ENCODE results near the gene WDR73.
A peak's percentile ranks its signal among the peaks of the same experiment; 100 is the strongest.
"Not testable (repeated sequence)": the region's sequence is repeated elsewhere in the genome, so short reads cannot be mapped to it uniquely, and the experiment has no call there.

Gene WDR73

GRCh38 chr15:84643838-84644237, 10.2 kb downstream of the WDR73 start:
- no peak overlapping the region for H3K9ac ChIP-seq
- H3K4me2 ChIP-seq = no peak overlapping the region
- no peaks in the 10 kb centered on the region for H4K20me1 ChIP-seq
- H3K36me3 ChIP-seq = peaks cover 99% of the 10 kb centered on the region
- TF ChIP-seq Cebpa-rat (IDR thresholded peaks at IDR 0.05) = no peak
- H3K4me1 ChIP-seq = peaks cover 9% of the 10 kb centered on the region
- H3K9me3 ChIP-seq = no peaks in the 10 kb centered on the region
- no peak overlapping the region for H3K27ac ChIP-seq
- H3K27me3 ChIP-seq = no peaks in the 10 kb centered on the region
- no peak overlapping the region for H3K4me3 ChIP-seq

GRCh38 chr15:84642640-84643039, 11.4 kb downstream of the WDR73 start:
- not testable (repeated sequence) for H3K27me3 ChIP-seq, H4K20me1 ChIP-seq, H3K4me1 ChIP-seq, H3K9me3 ChIP-seq, H3K27ac ChIP-seq, H3K4me3 ChIP-seq, H3K9ac ChIP-seq
- Histone ChIP-seq H3K4me2 (peak overlapping the region; percentile 9; the same call in 1 of the 2 replicates), H3K36me3 (peaks cover 99% of the 10 kb centered on the region)

- H3K36me3 ChIP-seq = peaks cover 96% of the 10 kb centered on the region
Measured at GRCh38 chr15:84641871-84642270, 12.2 kb downstream of the WDR73 start.

GRCh38 chr15:84638103-84638502, 16.0 kb downstream of the WDR73 start:
- Histone ChIP-seq H3K4me2 (no peak overlapping the region), H4K20me1 (peaks cover 23% of the 10 kb centered on the region; the same call in 1 of the 2 replicates), H3K9me3 (no peaks in the 10 kb centered on the region), H3K27me3 (no peaks in the 10 kb centered on the region), H3K4me1 (peaks cover 33% of the 10 kb centered on the region), H3K4me3 (no peak overlapping the region), H3K27ac (no peak overlapping the region), H3K36me3 (peaks cover 67% of the 10 kb centered on the region), H3K9ac (no peak overlapping the region)
- TF ChIP-seq Cebpa-rat (IDR thresholded peaks at IDR 0.05) = no peak

More at GRCh38 chr15:84641871-84642270, 12.2 kb downstream of the WDR73 start:
- H3K4me3 ChIP-seq, H3K27ac ChIP-seq, H4K20me1 ChIP-seq, H3K9ac ChIP-seq, H3K4me1 ChIP-seq, H3K27me3 ChIP-seq, H3K9me3 ChIP-seq, H3K4me2 ChIP-seq: not testable (repeated sequence)

- H3K9me3 ChIP-seq = no peaks in the 10 kb centered on the region
- TF ChIP-seq Cebpa-rat (IDR thresholded peaks at IDR 0.05) = no peak
- peaks cover 23% of the 10 kb centered on the region; the same call in 1 of the 2 replicates for H4K20me1 ChIP-seq
- H3K4me2 ChIP-seq = peak overlapping the region; percentile 97
- peak overlapping the region; percentile 74 for H3K27ac ChIP-seq
- H3K4me3 ChIP-seq = peak overlapping the region; percentile 76
- H3K36me3 ChIP-seq = peaks cover 29% of the 10 kb centered on the region
- no peaks in the 10 kb centered on the region for H3K27me3 ChIP-seq
- peak overlapping the region; percentile 84 for H3K9ac ChIP-seq
- peaks cover 54% of the 10 kb centered on the region for H3K4me1 ChIP-seq
Measured at GRCh38 chr15:84634228-84634837, 19.8 kb downstream of the WDR73 start.

- H3K27ac ChIP-seq = peak overlapping the region; percentile 74
- no peak for TF ChIP-seq Cebpa-rat (IDR thresholded peaks at IDR 0.05)
Measured at GRCh38 chr15:84633311-84634227, 20.5 kb downstream of the WDR73 start.

GRCh38 chr15:84631706-84632272, 22.3 kb downstream of the WDR73 start:
- H3K27me3 ChIP-seq = no peaks in the 10 kb centered on the region
- H3K9me3 ChIP-seq = no peaks in the 10 kb centered on the region
- TF ChIP-seq Cebpa-rat (IDR thresholded peaks at IDR 0.05) = no peak
- peaks cover 16% of the 10 kb centered on the region; the same call in 1 of the 2 replicates for H3K36me3 ChIP-seq
- peaks cover 54% of the 10 kb centered on the region for H3K4me1 ChIP-seq
- peaks cover 23% of the 10 kb centered on the region; the same call in 1 of the 2 replicates for H4K20me1 ChIP-seq
- H3K9ac ChIP-seq = peak overlapping the region; percentile 79
- H3K27ac ChIP-seq = peak overlapping the region; percentile 84
- H3K4me2 ChIP-seq = peak overlapping the region; percentile 97
- H3K4me3 ChIP-seq = peak overlapping the region; percentile 76

More at GRCh38 chr15:84633311-84634227, 20.5 kb downstream of the WDR73 start:
- Histone ChIP-seq H3K9ac (peak overlapping the region; percentile 84), H3K4me1 (peaks cover 54% of the 10 kb centered on the region), H3K4me3 (peak overlapping the region; percentile 76), H4K20me1 (peaks cover 23% of the 10 kb centered on the region; the same call in 1 of the 2 replicates), H3K9me3 (no peaks in the 10 kb centered on the region), H3K4me2 (peak overlapping the region; percentile 97), H3K36me3 (peaks cover 22% of the 10 kb centered on the region; the same call in 1 of the 2 replicates), H3K27me3 (no peaks in the 10 kb centered on the region)

GRCh38 chr15:84629033-84629432, 25.1 kb downstream of the WDR73 start:
- Histone ChIP-seq H3K9ac (no peak overlapping the region), H3K4me3 (no peak overlapping the region), H3K27me3 (no peaks in the 10 kb centered on the region), H4K20me1 (peaks cover 31% of the 10 kb centered on the region), H3K27ac (no peak overlapping the region), H3K4me2 (no peak overlapping the region), H3K36me3 (peaks cover 32% of the 10 kb centered on the region), H3K4me1 (peaks cover 28% of the 10 kb centered on the region), H3K9me3 (no peaks in the 10 kb centered on the region)
- TF ChIP-seq Cebpa-rat (IDR thresholded peaks at IDR 0.05) = no peak

GRCh38 chr15:84625123-84625522, 29.0 kb downstream of the WDR73 start:
- Histone ChIP-seq H3K4me2 (no peak overlapping the region), H3K4me1 (peaks cover 4% of the 10 kb centered on the region), H3K4me3 (no peak overlapping the region), H3K27ac (no peak overlapping the region), H3K9ac (no peak overlapping the region), H4K20me1 (peaks cover 25% of the 10 kb centered on the region), H3K27me3 (no peaks in the 10 kb centered on the region), H3K9me3 (peaks cover 35% of the 10 kb centered on the region), H3K36me3 (peaks cover 71% of the 10 kb centered on the region)
- no peak for TF ChIP-seq Cebpa-rat (IDR thresholded peaks at IDR 0.05)

- no peak for TF ChIP-seq Cebpa-rat (IDR thresholded peaks at IDR 0.05)
- Histone ChIP-seq H3K4me2 (no peak overlapping the region), H3K9ac (no peak overlapping the region), H3K27ac (no peak overlapping the region), H3K4me1 (no peaks in the 10 kb centered on the region), H4K20me1 (peaks cover 25% of the 10 kb centered on the region), H3K27me3 (no peaks in the 10 kb centered on the region), H3K9me3 (peaks cover 43% of the 10 kb centered on the region), H3K36me3 (peaks cover 79% of the 10 kb centered on the region), H3K4me3 (no peak overlapping the region)
Measured at GRCh38 chr15:84624359-84624758, 29.7 kb downstream of the WDR73 start.

All from BLaER1 (cell line).